ENCODE measurements around the gene CD69.

Gene CD69

DNA sequence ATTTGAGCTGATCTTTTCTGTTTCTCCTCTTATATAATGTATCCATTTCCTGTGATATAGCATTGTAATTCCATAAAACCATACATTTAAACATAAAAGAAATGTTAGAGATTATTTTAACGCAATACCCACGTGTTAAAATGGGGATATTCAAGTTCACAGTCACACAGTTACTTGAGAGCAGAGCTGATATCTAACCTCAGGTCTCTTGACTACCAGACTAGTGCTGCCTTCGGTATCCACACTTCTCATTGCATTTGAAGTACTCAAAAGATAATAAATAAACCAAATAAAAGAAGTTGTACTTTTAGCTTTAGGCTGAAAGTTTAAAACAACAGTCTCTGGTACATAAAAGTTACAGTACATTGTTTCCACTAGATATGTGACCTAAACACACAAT lies 30.7 kb downstream of the CD69 start:
- Histone ChIP-seq H3K9me3 (no peaks in the 10 kb centered on the region), H3K27me3 (peaks cover 34% of the 10 kb centered on the region), H3K36me3 (no peaks in the 10 kb centered on the region), H3K4me3 (ENCODE audit: low read depth, low read length) (no peak overlapping the region), H3K4me1 (no peaks in the 10 kb centered on the region)
- DNase-seq, result no peak
- TF ChIP-seq, protein P1, sequence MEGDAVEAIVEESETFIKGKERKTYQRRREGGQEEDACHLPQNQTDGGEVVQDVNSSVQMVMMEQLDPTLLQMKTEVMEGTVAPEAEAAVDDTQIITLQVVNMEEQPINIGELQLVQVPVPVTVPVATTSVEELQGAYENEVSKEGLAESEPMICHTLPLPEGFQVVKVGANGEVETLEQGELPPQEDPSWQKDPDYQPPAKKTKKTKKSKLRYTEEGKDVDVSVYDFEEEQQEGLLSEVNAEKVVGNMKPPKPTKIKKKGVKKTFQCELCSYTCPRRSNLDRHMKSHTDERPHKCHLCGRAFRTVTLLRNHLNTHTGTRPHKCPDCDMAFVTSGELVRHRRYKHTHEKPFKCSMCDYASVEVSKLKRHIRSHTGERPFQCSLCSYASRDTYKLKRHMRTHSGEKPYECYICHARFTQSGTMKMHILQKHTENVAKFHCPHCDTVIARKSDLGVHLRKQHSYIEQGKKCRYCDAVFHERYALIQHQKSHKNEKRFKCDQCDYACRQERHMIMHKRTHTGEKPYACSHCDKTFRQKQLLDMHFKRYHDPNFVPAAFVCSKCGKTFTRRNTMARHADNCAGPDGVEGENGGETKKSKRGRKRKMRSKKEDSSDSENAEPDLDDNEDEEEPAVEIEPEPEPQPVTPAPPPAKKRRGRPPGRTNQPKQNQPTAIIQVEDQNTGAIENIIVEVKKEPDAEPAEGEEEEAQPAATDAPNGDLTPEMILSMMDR (IDR thresholded peaks at IDR 0.05; ENCODE audit: low read depth, low read length), result no peak

DNA sequence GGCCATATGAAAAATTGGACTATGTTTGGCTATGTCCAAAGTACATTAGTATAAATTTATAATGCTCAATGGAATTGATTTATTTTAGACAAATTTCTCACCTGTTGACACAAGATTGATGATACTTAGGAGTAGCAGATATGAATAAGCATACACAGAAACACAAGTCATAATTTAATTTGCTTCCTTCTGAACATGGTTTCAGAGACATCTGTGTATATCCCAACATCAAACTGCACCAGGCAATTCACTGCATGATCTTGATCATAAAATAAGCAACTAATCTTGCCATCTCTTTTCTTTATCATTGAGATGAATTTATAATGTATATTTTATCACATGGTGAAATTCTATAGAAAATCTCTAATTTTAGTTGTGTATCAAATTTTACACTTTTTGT lies 31.6 kb downstream of the CD69 start:
- H3K4me1 ChIP-seq, result no peaks in the 10 kb centered on the region
- TF ChIP-seq, protein P1 (IDR thresholded peaks at IDR 0.05; ENCODE audit: low read depth, low read length), result no peak
- no peak for DNase-seq
- H3K4me3 ChIP-seq (ENCODE audit: low read depth, low read length), result no peak overlapping the region
- no peaks in the 10 kb centered on the region for H3K36me3 ChIP-seq
- no peaks in the 10 kb centered on the region for H3K9me3 ChIP-seq
- peaks cover 37% of the 10 kb centered on the region for H3K27me3 ChIP-seq

DNA sequence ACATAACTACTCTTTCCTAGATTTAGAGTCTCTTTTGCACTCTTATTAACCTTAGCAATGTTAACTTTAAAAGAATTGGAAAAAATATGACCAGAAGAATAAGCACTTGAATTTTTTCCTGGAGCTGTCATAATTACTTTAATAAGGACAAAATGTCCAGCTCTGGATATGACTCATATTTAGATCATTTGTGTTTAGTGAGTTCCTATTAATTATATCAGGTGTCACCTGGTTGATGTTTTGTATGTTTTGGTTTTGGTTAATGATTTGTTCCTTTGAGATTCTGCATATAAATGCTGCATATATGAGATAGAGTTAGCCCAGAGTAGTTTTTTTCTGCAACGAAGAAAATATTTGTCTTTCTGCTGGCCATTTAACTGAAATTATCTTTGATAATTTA lies 32.9 kb downstream of the CD69 start:
- TF ChIP-seq, protein P1 (IDR thresholded peaks at IDR 0.05; ENCODE audit: low read depth, low read length), result no peak
- Histone ChIP-seq H3K27me3 (peaks cover 32% of the 10 kb centered on the region), H3K9me3 (no peaks in the 10 kb centered on the region), H3K4me1 (no peaks in the 10 kb centered on the region), H3K4me3 (ENCODE audit: low read depth, low read length) (no peak overlapping the region), H3K36me3 (no peaks in the 10 kb centered on the region)
- DNase-seq, result no peak

DNA sequence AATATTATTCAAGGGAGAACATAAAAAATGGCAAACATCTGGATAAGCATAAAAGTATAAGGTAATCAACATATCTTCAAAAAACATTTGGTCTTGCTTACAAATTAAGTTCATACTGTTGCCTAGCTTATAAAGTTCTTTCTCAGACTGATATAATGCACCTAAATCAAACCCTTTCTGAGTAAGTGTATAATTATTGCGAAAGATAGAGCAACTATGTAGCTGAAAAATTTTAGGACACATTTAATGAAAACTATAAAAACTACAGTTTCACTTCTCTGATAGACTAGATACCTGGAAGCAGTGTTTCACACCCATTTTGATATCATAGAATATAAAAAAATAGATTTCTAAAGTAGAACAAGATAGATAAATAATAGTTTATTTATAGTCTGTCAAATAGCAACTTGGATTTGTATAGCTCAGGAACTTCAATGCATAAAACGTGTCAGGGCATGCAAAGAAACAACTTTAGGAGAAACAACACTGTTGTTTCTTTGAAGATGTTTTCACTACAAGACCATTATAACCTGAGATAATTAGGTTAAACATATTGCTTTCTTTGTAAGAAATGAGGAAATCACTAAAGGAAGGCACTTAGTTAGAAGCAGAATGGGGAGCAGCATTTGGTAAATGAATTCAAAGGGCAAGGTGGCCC lies 35.4 kb downstream of the CD69 start:
- TF ChIP-seq, protein P1 (IDR thresholded peaks at IDR 0.05; ENCODE audit: low read depth, low read length), result no peak
- H3K36me3 ChIP-seq, result no peaks in the 10 kb centered on the region
- no peak overlapping the region for H3K4me3 ChIP-seq (ENCODE audit: low read depth, low read length)
- DNase-seq, result no peak
- H3K4me1 ChIP-seq, result no peaks in the 10 kb centered on the region
- peaks cover 28% of the 10 kb centered on the region for H3K27me3 ChIP-seq
- no peaks in the 10 kb centered on the region for H3K9me3 ChIP-seq

DNA sequence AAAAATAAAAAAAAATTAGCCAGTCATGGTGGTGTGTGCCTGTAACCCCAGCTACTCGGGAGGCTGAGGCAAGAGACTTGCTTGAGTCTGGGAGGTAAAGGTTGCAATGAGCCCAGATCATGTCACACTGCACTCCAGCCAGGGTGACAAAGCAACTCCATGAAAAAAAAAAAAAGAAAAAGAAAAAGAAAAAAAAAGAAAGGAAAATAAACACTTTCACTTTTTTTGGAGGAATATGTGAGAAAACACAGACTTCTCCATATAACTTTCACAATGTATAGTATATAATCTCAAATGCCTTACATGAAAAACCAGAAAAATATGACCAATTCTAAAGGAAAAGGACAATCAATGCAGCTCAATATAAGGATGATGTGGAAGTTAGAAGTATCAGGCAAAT lies 36.7 kb downstream of the CD69 start:
- no peak overlapping the region for H3K4me3 ChIP-seq (ENCODE audit: low read depth, low read length)
- no peaks in the 10 kb centered on the region for H3K9me3 ChIP-seq

More for the DNA sequence above, 36.7 kb downstream of the CD69 start:
- Histone ChIP-seq H3K27me3 (peaks cover 22% of the 10 kb centered on the region), H3K36me3 (no peaks in the 10 kb centered on the region), H3K4me1 (no peaks in the 10 kb centered on the region)
- TF ChIP-seq, protein P1 (IDR thresholded peaks at IDR 0.05; ENCODE audit: low read depth, low read length), result no peak
- DNase-seq, result no peak

All from BE2C (cell line).